SH-SY5Y (cell line): Measurements from ENCODE around the gene TRIM7.

Experiments
- GATA2 ChIP-seq: IDR thresholded peaks from 2 replicates; pipeline ENCODE4 v1.6.1; 2011; ENCODE audit warnings: mild to moderate bottlenecking, low read depth, low read length
- GATA3 ChIP-seq: IDR thresholded peaks from 2 replicates; pipeline ENCODE4 v1.6.1; 2011; ENCODE audit warnings: low read depth, mild to moderate bottlenecking, low read length, moderate library complexity

Gene TRIM7

GRCh38 chr5:181222630-181223057 is 17.6 kb upstream of the TRIM7 start:
- TF ChIP-seq GATA2, result no peak
- no peak for TF ChIP-seq GATA3

GRCh38 chr5:181221792-181222629 is 17.0 kb upstream of the TRIM7 start:
- TF ChIP-seq GATA2, result no peak
- TF ChIP-seq GATA3, result no peak

GRCh38 chr5:181221105-181221791 is 16.3 kb upstream of the TRIM7 start:
- TF ChIP-seq GATA2 (no peak), GATA3 (no peak)

GRCh38 chr5:181220178-181220515 is 15.2 kb upstream of the TRIM7 start:
- TF ChIP-seq GATA2 (no peak), GATA3 (no peak)

- TF ChIP-seq GATA2 (no peak), GATA3 (no peak)
Measured at GRCh38 chr5:181219262-181220177, 14.5 kb upstream of the TRIM7 start.

- TF ChIP-seq GATA3, result no peak
- no peak for TF ChIP-seq GATA2
Measured at GRCh38 chr5:181218795-181219124, 13.8 kb upstream of the TRIM7 start.

GRCh38 chr5:181217803-181218062 is 12.7 kb upstream of the TRIM7 start:
- TF ChIP-seq GATA3 (no peak), GATA2 (no peak)

- TF ChIP-seq GATA2 (no peak), GATA3 (no peak)
Measured at GRCh38 chr5:181217111-181217802, 12.3 kb upstream of the TRIM7 start.

- no peak for TF ChIP-seq GATA3
- no peak for TF ChIP-seq GATA2
Measured at GRCh38 chr5:181215997-181216989, 11.3 kb upstream of the TRIM7 start.

GRCh38 chr5:181212934-181213333 is 7.9 kb upstream of the TRIM7 start:
- TF ChIP-seq GATA3 (no peak), GATA2 (no peak)

- no peak for TF ChIP-seq GATA2
Measured at GRCh38 chr5:181212080-181212479, 7.1 kb upstream of the TRIM7 start.

- TF ChIP-seq GATA3, result no peak
- no peak for TF ChIP-seq GATA2
Measured at GRCh38 chr5:181211208-181211607, 6.2 kb upstream of the TRIM7 start.

GRCh38 chr5:181207960-181208253 is 2.9 kb upstream of the TRIM7 start:
- no peak for TF ChIP-seq GATA2
- no peak for TF ChIP-seq GATA3
